Fibroblast of skin of scalp (primary cell): ENCODE results near the gene VASH2. TPM values are rescaled to one million over a fixed set of nuclear protein-coding genes. Genes with fewer than 3 reads are reported as not detected.
"Not testable (repeated sequence)": the region's sequence is repeated elsewhere in the genome, so short reads cannot be mapped to it uniquely, and the experiment has no call there.

ENCODE experiments used
- DNase-seq: peaks from one replicate; pipeline ENCODE4 v3.0.0-alpha.2; 2013
- polyA plus RNA-seq, 2 experiments: library from polyadenylated mRNA; unstranded; fragments of 120-200 nt; gene quantifications; one replicate each; pipeline ENCODE4 v1.2.1, GENCODE V29; 2013; ENCODE audit not compliant: insufficient read length in 2 of 2

The VASH2 gene
- polyA plus RNA-seq (2013, experiment 1 of 2; ENCODE audit: insufficient read length): 1.9 TPM
- polyA plus RNA-seq (2013, experiment 2 of 2; ENCODE audit: insufficient read length): 2.9 TPM

DNA sequence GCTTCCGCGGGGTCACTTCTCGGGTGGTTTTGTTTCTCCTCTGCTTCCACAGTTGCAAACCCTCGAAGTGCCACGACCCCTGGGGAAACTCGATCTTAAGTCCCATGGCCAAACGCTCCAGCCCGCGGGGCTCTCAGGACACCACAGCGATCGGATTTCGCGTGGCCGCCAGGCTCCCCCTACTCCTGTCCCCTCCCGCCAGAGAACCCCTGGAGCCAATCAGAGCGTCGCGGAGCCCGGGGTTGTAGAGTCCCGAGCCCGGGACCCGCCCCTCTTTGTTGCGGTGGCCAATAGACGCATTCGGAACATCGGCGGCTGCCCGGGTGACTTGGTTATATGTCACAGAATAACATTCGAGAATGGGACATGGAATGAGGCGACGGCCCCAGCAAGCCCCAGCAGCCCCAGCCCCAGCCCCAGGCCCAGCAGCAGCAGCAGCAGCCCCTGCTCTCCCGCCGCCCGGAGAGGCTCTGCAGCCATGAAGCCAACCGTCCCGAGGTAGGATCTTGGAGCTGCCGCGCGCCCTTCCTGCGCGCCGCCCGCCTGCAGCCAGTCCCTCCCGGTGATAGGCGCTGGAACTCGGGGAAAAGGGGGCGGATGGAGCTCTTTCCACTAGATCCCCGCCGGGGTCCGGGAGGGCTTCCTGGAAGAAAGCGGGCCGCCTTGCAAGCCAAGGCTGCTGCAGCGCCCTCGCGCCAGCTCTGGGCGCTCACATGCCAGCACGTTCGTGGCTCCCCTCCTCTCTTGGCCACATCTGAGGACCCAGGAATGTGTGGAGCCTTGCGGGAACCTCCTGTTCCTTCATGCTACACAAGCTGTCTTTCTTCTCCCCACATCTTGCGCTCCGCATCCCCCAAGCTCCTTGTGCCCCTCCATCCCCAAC lies at the start of gene VASH2:
Gene VASH2, plus strand, starts transcription at position 299 of the 883 bp plus-strand sequence. CDS start 1,002 bp downstream, outside the sequence.
- DNase-seq: peak; percentile 84

GRCh38 chr1:212901290-212901689 lies 49.1 kb upstream of the VASH2 start:
- DNase-seq: no peak

GRCh38 chr1:212902054-212902453 lies 48.3 kb upstream of the VASH2 start:
- DNase-seq: no peak

DNA sequence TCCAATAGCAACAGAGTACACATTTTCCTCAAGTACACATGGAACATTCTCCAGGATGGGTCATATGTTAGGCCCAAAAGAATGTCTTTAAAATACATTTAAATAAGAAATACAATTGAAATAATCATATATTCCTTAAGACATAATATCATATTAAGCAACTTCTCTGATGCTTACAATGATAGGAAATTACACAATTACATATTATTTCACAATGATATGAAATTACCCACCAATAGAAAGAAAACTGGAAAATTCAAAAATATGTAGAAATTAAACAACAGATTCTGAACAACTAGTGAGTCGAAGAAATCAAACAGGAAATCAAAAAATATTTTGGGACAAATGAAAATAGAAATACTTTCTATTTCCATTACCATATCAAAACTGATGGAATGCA lies 46.7 kb upstream of the VASH2 start:
- no peak for DNase-seq

DNA sequence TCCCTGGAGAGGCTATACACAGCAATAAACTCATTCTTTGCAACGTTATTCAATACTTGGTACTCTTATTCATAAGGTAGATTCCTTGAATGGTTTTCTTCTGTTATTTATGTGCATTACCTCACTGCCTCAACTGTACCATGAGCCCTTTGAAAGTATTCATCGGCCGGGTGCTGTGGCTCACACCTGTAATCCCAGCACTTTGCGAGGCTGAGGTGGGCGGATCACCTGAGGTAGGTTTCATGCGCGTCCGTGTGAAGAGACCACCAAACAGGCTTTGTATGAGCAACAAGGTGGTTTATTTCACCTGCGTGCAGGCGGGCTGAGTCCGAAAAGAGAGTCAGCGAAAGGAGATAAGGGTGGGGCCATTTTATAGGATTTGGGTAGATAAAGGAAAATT lies 42.3 kb upstream of the VASH2 start:
- not testable (repeated sequence) for DNase-seq

GRCh38 chr1:212908971-212909370 lies 41.4 kb upstream of the VASH2 start:
- DNase-seq: no peak

DNA sequence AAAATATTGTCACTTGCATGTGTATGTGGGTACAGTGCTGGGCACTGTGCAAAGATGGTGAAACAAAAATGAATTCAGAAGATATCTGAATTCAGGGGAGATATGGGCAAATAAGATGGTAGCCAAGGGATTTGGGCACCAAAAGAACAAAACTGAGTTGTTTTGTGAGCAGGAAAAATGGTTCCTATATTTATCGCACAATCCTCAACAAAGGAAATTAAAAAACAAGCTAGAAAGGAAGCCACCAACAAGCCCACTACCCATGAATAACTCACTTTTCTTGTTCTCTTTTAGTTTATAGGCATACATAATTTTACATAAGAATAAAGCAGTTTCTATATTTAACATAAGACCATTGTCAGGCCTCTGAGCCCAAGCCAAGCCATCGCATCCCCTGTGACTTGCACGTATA lies 40.7 kb upstream of the VASH2 start:
- no peak for DNase-seq

DNA sequence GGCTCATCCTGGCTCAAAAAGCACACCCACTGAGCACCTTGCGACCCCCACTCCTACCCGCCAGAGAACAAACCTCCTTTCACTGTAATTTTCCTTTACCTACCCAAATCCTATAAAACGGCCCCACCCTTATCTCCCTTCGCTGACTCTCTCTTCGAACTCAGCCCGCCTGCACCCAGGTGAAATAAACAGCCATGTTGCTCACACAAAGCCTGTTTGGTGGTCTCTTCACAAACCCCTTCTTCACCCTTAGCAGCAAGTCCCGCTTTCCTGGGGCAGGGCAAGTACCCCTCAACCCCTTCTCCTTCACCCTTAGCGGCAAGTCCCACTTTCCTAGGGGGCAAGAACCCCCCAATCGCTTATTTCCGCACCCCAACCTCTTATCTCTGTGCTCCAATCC lies 40.1 kb upstream of the VASH2 start:
- not testable (repeated sequence) for DNase-seq

- DNase-seq: not testable (repeated sequence)
Measured at GRCh38 chr1:212913638-212914037, 36.7 kb upstream of the VASH2 start.

GRCh38 chr1:212914110-212914509 lies 36.2 kb upstream of the VASH2 start:
- not testable (repeated sequence) for DNase-seq

DNA sequence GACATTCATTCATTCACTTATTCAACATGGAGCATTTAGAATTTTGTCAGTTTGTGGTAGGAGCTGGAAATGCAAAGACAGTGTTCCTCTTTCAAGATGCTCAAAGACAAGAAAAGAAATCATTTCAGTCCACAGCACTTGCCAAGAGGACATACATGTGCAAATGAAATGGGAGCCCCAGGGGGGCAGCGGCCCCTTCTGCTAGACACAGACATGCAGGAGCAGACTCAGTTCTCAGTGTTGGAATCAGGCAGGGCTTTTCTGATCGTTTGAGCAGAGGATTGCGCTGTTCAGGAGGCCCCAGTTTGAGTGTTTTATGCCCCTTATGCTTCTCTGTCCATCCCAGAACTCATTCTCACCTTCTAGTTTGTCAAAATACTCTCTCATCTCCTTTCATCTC lies 35.6 kb upstream of the VASH2 start:
- DNase-seq: no peak

DNA sequence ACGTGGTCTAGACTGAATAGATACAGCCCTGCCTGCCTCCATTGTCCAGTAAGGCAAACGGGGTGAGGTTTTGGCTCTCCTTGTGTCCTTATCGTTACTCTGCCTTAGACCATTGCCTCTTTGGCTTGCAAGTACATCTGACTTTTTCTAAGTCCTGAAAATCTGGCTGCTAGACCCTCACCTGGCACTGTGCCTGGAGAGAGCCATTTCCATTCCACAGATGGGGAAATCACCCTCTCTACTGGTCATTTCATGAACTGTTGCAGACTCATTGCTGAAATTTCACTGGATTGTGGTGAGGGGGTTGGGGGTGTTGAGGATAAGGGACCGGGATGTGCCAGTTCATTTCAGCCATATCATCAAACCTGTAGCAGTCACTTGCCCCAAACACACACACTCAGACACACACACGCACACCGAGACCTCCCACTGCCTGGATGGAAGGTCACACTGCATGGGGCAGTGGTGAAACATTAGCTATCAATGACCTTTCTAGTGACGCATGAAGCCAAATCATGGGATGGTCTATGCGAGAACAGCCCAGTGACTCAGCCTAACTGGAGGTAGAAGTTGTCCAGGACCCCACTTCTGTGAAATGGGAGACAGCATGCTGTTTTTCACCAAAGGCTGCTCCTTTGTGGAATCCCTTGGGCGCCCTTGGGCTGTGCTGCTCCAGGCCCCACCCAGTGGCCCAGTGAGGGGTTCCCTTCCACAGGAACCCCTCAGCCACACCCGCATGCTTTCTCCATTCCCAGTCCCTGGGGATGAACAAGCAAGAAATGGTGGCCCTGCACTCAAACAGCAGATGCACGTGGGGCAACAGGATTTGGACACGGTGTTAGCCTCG lies 34.9 kb upstream of the VASH2 start:
- DNase-seq: peak; percentile 26

GRCh38 chr1:212916481-212917133 lies 33.7 kb upstream of the VASH2 start:
- DNase-seq: peak; percentile 22

DNA sequence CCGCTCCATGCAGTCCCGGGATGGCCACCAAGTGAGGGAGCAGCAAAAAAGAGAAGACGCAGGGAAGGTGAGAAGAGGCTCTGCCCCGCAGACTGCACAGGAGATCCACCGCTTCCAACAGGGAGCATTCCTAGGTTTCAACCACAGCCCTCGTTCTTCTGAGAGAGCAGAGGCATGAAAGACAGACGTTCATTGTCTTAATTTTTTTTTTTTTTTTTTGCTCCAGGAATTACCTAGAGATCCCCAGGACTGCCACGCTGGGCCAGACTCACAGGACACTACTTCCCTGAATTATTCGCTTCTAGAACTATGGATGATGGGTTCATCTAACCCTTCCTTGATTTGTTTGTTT lies 33.2 kb upstream of the VASH2 start:
- DNase-seq: no peak

GRCh38 chr1:212917858-212918257 lies 32.5 kb upstream of the VASH2 start:
- no peak for DNase-seq

DNA sequence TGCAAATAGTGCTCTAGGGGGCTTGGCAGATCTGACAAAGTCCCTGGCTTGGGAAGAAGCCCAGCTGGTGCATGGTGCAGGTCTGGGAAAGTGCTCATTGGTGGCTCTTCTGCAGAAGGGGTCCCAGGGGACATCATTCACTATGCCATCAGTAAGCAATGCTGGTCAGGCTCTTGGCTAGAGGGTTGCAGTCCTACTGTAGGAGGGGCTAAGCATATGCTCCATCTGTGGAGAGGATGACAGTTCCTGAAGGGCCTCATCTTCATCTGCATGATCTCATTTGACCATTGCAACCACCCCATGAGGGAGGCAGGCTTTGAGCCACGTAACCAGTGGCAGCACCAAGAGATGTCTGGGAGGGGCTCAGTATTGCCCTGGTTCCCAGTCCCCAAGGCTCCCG lies 31.5 kb upstream of the VASH2 start:
- DNase-seq: no peak

DNA sequence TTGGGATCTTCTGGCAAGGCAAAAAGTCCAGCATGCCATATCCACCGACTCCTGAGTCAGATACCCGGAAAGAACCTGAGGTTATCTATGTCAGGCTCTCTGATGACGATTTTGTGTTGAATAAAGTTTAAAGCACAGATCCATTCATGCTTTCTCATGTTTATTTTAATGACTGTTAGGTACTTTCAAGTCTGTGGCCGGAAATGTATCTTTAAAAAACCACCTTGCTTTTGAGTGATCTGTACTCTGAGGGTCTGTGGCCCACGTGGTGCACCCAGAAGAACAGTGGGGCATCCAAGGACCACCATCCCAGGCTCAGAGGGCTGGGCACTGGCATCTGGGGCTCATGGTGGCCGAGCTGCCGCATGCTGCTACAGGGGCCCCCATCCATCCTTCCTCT lies 30.1 kb upstream of the VASH2 start:
- no peak for DNase-seq

DNA sequence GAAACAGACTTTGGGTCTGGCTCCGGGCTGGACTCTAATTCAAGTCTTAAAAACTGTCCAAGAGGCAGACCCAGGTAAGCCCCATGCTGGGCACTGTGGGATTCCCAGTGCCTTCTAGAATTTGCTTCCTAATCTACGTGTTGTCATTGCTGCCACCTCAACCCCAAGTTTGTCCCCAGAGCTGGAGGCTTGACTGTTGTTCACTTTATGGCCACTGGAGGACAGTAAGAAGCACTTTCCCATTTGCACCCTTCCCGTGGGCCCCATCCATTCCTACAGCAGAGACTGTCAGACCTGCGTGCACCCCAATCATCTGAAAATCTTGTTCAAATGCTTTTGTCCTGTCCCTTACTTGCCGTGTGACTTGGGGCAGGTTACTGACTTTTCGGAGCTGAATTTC lies 29.4 kb upstream of the VASH2 start:
- no peak for DNase-seq

DNA sequence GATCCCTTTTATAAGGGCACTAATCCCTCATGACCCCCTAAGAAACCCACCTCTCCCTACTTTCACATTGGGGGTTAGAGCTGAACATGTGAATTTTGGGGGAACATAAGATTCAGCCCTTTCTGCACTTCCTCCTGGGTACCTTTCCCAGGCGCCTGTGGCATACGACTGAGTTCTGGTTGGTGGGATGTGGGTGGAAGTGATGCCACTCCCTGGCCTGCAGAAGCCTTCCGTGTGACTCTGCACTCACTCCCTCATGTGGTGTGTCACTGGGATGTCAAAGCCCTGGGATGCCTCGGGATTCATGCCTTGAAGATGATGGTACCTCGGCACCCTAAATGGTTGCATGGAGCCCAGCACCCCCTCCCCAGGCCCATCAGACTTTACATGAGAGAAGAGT lies 28.3 kb upstream of the VASH2 start:
- no peak for DNase-seq

GRCh38 chr1:212926372-212926771 lies 24.0 kb upstream of the VASH2 start:
- no peak for DNase-seq

- no peak for DNase-seq
Measured at GRCh38 chr1:212928323-212929291, 21.7 kb upstream of the VASH2 start.
